NCI-H524 (cell line): ENCODE measurements around the gene NOS3.

Source experiments
- DNase-seq, 2 experiments: peaks; one replicate each; lab custom pipeline; 2025; lab: John Stamatoyannopoulos, UW

NOS3 gene

GRCh38 chr7:150964593-150965111 lies 26.2 kb upstream of the NOS3 start:
- peak; percentile 42 to 77 for DNase-seq

- DNase-seq: no peak
Observed at GRCh38 chr7:150965273-150965830, 25.5 kb upstream of the NOS3 start.

GRCh38 chr7:150966002-150966401 lies 24.8 kb upstream of the NOS3 start:
- peak in 1 of 2 experiments; percentile 58 for DNase-seq

GRCh38 chr7:150967349-150967748 lies 23.5 kb upstream of the NOS3 start:
- DNase-seq: no peak

GRCh38 chr7:150968056-150968733 lies 22.6 kb upstream of the NOS3 start:
- no peak for DNase-seq

GRCh38 chr7:150968734-150969372 lies 22.0 kb upstream of the NOS3 start:
- DNase-seq: no peak

- peak in 1 of 2 experiments; percentile 39 for DNase-seq
Observed at GRCh38 chr7:150969475-150969874, 21.3 kb upstream of the NOS3 start.

GRCh38 chr7:150970424-150970823 lies 20.4 kb upstream of the NOS3 start:
- DNase-seq: no peak

- DNase-seq: peak in 1 of 2 experiments; percentile 25
Observed at GRCh38 chr7:150971242-150972022, 19.4 kb upstream of the NOS3 start.

GRCh38 chr7:150972023-150972468 lies 18.8 kb upstream of the NOS3 start:
- no peak for DNase-seq

- no peak for DNase-seq
Observed at GRCh38 chr7:150972741-150973140, 18.1 kb upstream of the NOS3 start.

GRCh38 chr7:150973571-150974451 lies 17.0 kb upstream of the NOS3 start:
- no peak for DNase-seq

- DNase-seq: no peak
Observed at GRCh38 chr7:150974468-150975391, 16.1 kb upstream of the NOS3 start.

- no peak for DNase-seq
Observed at GRCh38 chr7:150975536-150976319, 15.1 kb upstream of the NOS3 start.

GRCh38 chr7:150976529-150977381 lies 14.1 kb upstream of the NOS3 start:
- no peak for DNase-seq

GRCh38 chr7:150977382-150978125 lies 13.3 kb upstream of the NOS3 start:
- DNase-seq: peak in 1 of 2 experiments; percentile 33

GRCh38 chr7:150978126-150978789 lies 12.6 kb upstream of the NOS3 start, which contains the start of gene KCNH2:
KCNH2 (minus strand) TSS chr7:150978321; CDS start chr7:150977913, 408 bp downstream.
- DNase-seq: peak; percentile 83 to 85
